ENCODE results near the gene COQ4. TPM values are rescaled to one million over a fixed set of nuclear protein-coding genes. Genes with fewer than 3 reads are reported as not detected.

COQ4 gene
- total and polyA plus RNA-seq, 2 of the 8 experiments (the other 6 are each of a cell fraction or from before 2014, with no cell fraction given) = 32.3 to 58.8 TPM

GRCh38 chr9:128370752-128371629 is 48.4 kb downstream of the COQ4 start, which contains the start of gene URM1 (continued):
- no peak for TF ChIP-seq SUZ12 (IDR thresholded peaks at IDR 0.05; ENCODE audit: low read length)
- TF ChIP-seq CHD2 (IDR thresholded peaks at IDR 0.05; ENCODE audit: low read length) = no peak
- TF ChIP-seq POLR2AphosphoS5 (IDR thresholded peaks at IDR 0.05; ENCODE audit: low read depth, low read length) = peak; percentile 54
- peak; percentile 62 for TF ChIP-seq TAF7 (optimal IDR thresholded peaks at IDR 0.05; ENCODE audit: borderline replicate concordance, low read depth, low read length)
- TF ChIP-seq SRF (IDR thresholded peaks at IDR 0.05; ENCODE audit: low read depth, low read length) = no peak
- peak; percentile 95 for TF ChIP-seq YY1 (IDR thresholded peaks at IDR 0.05; ENCODE audit: low read depth, low read length)
- no peak for TF ChIP-seq CTBP2 (IDR thresholded peaks at IDR 0.05; ENCODE audit: borderline replicate concordance, insufficient read depth, insufficient read length, low read length)
- TF ChIP-seq SIN3A (conservative IDR thresholded peaks at IDR 0.05 in 1 of 2, IDR thresholded peaks at IDR 0.05 in 1 of 2; ENCODE audit: low read depth in 1 of 2, low read length in 2 of 2) = peak; percentile 51 to 91; a peak in 1 of 4 replicates
- peak; percentile 95 for TF ChIP-seq KDM4A (IDR thresholded peaks at IDR 0.05; ENCODE audit: low read depth, low read length, severe bottlenecking)
- TF ChIP-seq GTF2F1 (IDR thresholded peaks at IDR 0.05; ENCODE audit: borderline replicate concordance, low read depth, low read length) = peak; percentile 57; the same call in 1 of the 2 replicates
- TF ChIP-seq, protein P1, sequence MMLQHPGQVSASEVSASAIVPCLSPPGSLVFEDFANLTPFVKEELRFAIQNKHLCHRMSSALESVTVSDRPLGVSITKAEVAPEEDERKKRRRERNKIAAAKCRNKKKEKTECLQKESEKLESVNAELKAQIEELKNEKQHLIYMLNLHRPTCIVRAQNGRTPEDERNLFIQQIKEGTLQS (IDR thresholded peaks at IDR 0.05; ENCODE audit: insufficient read depth, low read depth, low read length) = no peak
- TF ChIP-seq E2F6 (IDR thresholded peaks at IDR 0.05) = peak; percentile 52; the same call in 1 of the 2 replicates
- TF ChIP-seq RBBP5 (IDR thresholded peaks at IDR 0.05; ENCODE audit: borderline replicate concordance, low read depth, low read length) = 0 out of 2 replicates have a peak, but pooled peaks have one; percentile 38
- peak; percentile 88 for TF ChIP-seq SAP30 (IDR thresholded peaks at IDR 0.05; ENCODE audit: insufficient read depth, insufficient replicate concordance, low read length)
- TF ChIP-seq GABPA (IDR thresholded peaks at IDR 0.05; ENCODE audit: borderline replicate concordance, insufficient read depth, low read length) = peak; percentile 82; the same call in 1 of the 2 replicates
- TF ChIP-seq HDAC2 (IDR thresholded peaks at IDR 0.05; ENCODE audit: borderline replicate concordance in 1 of 2, low read depth in 2 of 2, low read length in 2 of 2) = peak; percentile 64 to 95; a peak in 2 of 4 replicates
- peak; percentile 38 for TF ChIP-seq ASH2L (IDR thresholded peaks at IDR 0.05; ENCODE audit: low read length)
- TF ChIP-seq PHF8 (conservative IDR thresholded peaks at IDR 0.05; ENCODE audit: low read depth, low read length) = peak; percentile 71
- TF ChIP-seq JUND (IDR thresholded peaks at IDR 0.05; ENCODE audit: low read length) = no peak
- TF ChIP-seq ZNF274 (IDR thresholded peaks at IDR 0.05; ENCODE audit: borderline replicate concordance, extremely low read depth, low read length) = no peak
